Astrocyte (in vitro differentiated cells and primary cell): Measurements from ENCODE around the gene CABLES1.

Experiments used
- CTCF ChIP-seq: IDR thresholded peaks from 2 replicates; pipeline ENCODE4 v1.5.1; 2011; ENCODE audit warnings: low read depth, mild to moderate bottlenecking, inconsistent platforms, low read length, moderate library complexity; ENCODE audit not compliant: insufficient read depth
- EZH2 ChIP-seq: IDR thresholded peaks from 2 replicates; pipeline ENCODE4 v1.6.1; 2012; ENCODE audit warnings: mild to moderate bottlenecking, low read length, inconsistent platforms; ENCODE audit not compliant: insufficient read depth

GRCh38 chr18:23145621-23146020, 10.3 kb downstream of the CABLES1 start:
- TF ChIP-seq EZH2 (no peak), CTCF (no peak)
